Upper lobe of left lung (tissue), 4 donors: ENCODE data around the gene LACTB.

Source experiments
- CTCF ChIP-seq, 6 experiments: fragments of 450-650 bp in 4 of 6; fragments of 200-600 bp in 2 of 6; sonication (generic) in 2 of 6; IDR thresholded peaks; one replicate each; pipeline ENCODE4 v1.5.1; 2016 to 2019; ENCODE audit warnings: antibody characterized with exemption in 6 of 6
- EP300 ChIP-seq, 4 donors: sonication (generic); formaldehyde crosslinking; IDR thresholded peaks; one replicate each; pipeline ENCODE4 v1.5.1; 2017; ENCODE audit warnings: antibody characterized with exemption in 4 of 4, control low read depth in 2 of 4
- POLR2A ChIP-seq, 4 donors: fragments of 450-650 bp; IDR thresholded peaks; one replicate each; pipeline ENCODE4 v1.5.1; 2016 to 2017; ENCODE audit warnings: antibody characterized with exemption in 4 of 4, mild to moderate bottlenecking in 2 of 4
- POLR2AphosphoS5 ChIP-seq, 2 donors: sonication (generic); formaldehyde crosslinking; IDR thresholded peaks; one replicate each; pipeline ENCODE4 v1.5.1; 2017; ENCODE audit warnings: antibody characterized with exemption in 2 of 2

GRCh38 chr15:63181648-63182047, 60.0 kb downstream of the LACTB start:
- TF ChIP-seq POLR2A (IDR thresholded peaks at IDR 0.05) (no peak), EP300 (IDR thresholded peaks at IDR 0.05) (no peak), CTCF (IDR thresholded peaks at IDR 0.05) (no peak), POLR2AphosphoS5 (IDR thresholded peaks at IDR 0.05) (no peak)
